Nephron (organoid): Measurements from ENCODE around the gene HBS1L.

Experiments used
- H3K27ac Mint-ChIP-seq, 3 experiments: 2 replicates each; pipeline ENCODE4 v1.8.0; 2020; ENCODE audit warnings: mixed read lengths in 3 of 3, mild to moderate bottlenecking in 2 of 3, moderate library complexity in 1 of 3
- H3K27me3 Mint-ChIP-seq: 2 replicates; pipeline ENCODE4 v1.8.0; 2021; ENCODE audit warnings: low read depth, mild to moderate bottlenecking, moderate library complexity, mixed read lengths
- H3K36me3 Mint-ChIP-seq: 2 replicates; pipeline ENCODE4 v1.8.0; 2020; ENCODE audit warnings: low read depth, mixed read lengths
- H3K4me1 Mint-ChIP-seq: 2 replicates; pipeline ENCODE4 v1.8.0; 2020; ENCODE audit warnings: mixed read lengths
- H3K4me3 Mint-ChIP-seq, 3 experiments: 2 replicates each; pipeline ENCODE4 v1.8.0; 2020; ENCODE audit warnings: mild to moderate bottlenecking in 3 of 3, mixed read lengths in 3 of 3, moderate library complexity in 2 of 3
- H3K9me3 Mint-ChIP-seq: 2 replicates; pipeline ENCODE4 v1.8.0; 2020; ENCODE audit warnings: mixed read lengths
- CTCF ChIP-seq, 3 experiments: fragments of 200-600 bp; sonication (generic); IDR thresholded peaks; one replicate each; pipeline ENCODE4 v1.5.0; 2021; ENCODE audit warnings: antibody characterized with exemption in 3 of 3; ENCODE audit not compliant: unreplicated experiment in 3 of 3

Gene HBS1L

GRCh38 chr6:134982161-134982560, 72.5 kb downstream of the HBS1L start:
- Mint-ChIP-seq H3K9me3 (no peaks in the 10 kb centered on the region), H3K4me3 (no peak overlapping the region), H3K27ac (no peak overlapping the region), H3K36me3 (peaks cover 40% of the 10 kb centered on the region), H3K27me3 (no peaks in the 10 kb centered on the region), H3K4me1 (no peaks in the 10 kb centered on the region)
- TF ChIP-seq CTCF (IDR thresholded peaks at IDR 0.05; ENCODE audit: unreplicated experiment in 3 of 3), result no peak

GRCh38 chr6:134980846-134981245, 73.8 kb downstream of the HBS1L start:
- TF ChIP-seq CTCF (IDR thresholded peaks at IDR 0.05; ENCODE audit: unreplicated experiment in 3 of 3), result no peak
- Mint-ChIP-seq H3K27me3 (no peaks in the 10 kb centered on the region), H3K9me3 (no peaks in the 10 kb centered on the region), H3K27ac (no peak overlapping the region), H3K36me3 (peaks cover 50% of the 10 kb centered on the region), H3K4me3 (no peak overlapping the region), H3K4me1 (no peaks in the 10 kb centered on the region)

GRCh38 chr6:134979142-134979541, 75.5 kb downstream of the HBS1L start:
- H3K27ac Mint-ChIP-seq, result no peak overlapping the region

GRCh38 chr6:134974370-134974769, 80.3 kb downstream of the HBS1L start:
- H3K4me3 Mint-ChIP-seq, result no peak overlapping the region
- TF ChIP-seq CTCF (IDR thresholded peaks at IDR 0.05; ENCODE audit: unreplicated experiment in 3 of 3), result no peak
- peaks cover 14% of the 10 kb centered on the region for H3K9me3 Mint-ChIP-seq
- peaks cover 61% of the 10 kb centered on the region for H3K36me3 Mint-ChIP-seq
- H3K27me3 Mint-ChIP-seq, result no peaks in the 10 kb centered on the region
- H3K27ac Mint-ChIP-seq, result no peak overlapping the region
- no peaks in the 10 kb centered on the region for H3K4me1 Mint-ChIP-seq

More at GRCh38 chr6:134979142-134979541, 75.5 kb downstream of the HBS1L start:
- Mint-ChIP-seq H3K27me3 (no peaks in the 10 kb centered on the region), H3K4me3 (no peak overlapping the region), H3K9me3 (peaks cover 9% of the 10 kb centered on the region), H3K4me1 (no peaks in the 10 kb centered on the region), H3K36me3 (peaks cover 59% of the 10 kb centered on the region)
- TF ChIP-seq CTCF (IDR thresholded peaks at IDR 0.05; ENCODE audit: unreplicated experiment in 3 of 3), result no peak

- H3K27me3 Mint-ChIP-seq, result no peaks in the 10 kb centered on the region
- peaks cover 45% of the 10 kb centered on the region for H3K36me3 Mint-ChIP-seq
- no peak overlapping the region for H3K27ac Mint-ChIP-seq
- TF ChIP-seq CTCF (IDR thresholded peaks at IDR 0.05; ENCODE audit: unreplicated experiment in 3 of 3), result no peak
- no peaks in the 10 kb centered on the region for H3K9me3 Mint-ChIP-seq
- H3K4me1 Mint-ChIP-seq, result no peaks in the 10 kb centered on the region
- H3K4me3 Mint-ChIP-seq, result no peak overlapping the region
Observed at GRCh38 chr6:134967711-134968110, 86.9 kb downstream of the HBS1L start.

- TF ChIP-seq CTCF (IDR thresholded peaks at IDR 0.05; ENCODE audit: unreplicated experiment in 3 of 3), result no peak
Observed at GRCh38 chr6:134964451-134965203, 90.0 kb downstream of the HBS1L start.

More at GRCh38 chr6:134964451-134965203, 90.0 kb downstream of the HBS1L start:
- peaks cover 17% of the 10 kb centered on the region for H3K9me3 Mint-ChIP-seq
- no peaks in the 10 kb centered on the region for H3K27me3 Mint-ChIP-seq
- H3K4me1 Mint-ChIP-seq, result no peaks in the 10 kb centered on the region
- no peak overlapping the region for H3K4me3 Mint-ChIP-seq
- H3K27ac Mint-ChIP-seq, result no peak overlapping the region
- peaks cover 70% of the 10 kb centered on the region for H3K36me3 Mint-ChIP-seq
